OCI-LY1 (cell line): Measurements from ENCODE around the gene SHROOM3.

Experiments
- H2AFZ ChIP-seq: fragments of 200-600 bp; sonication (generic), shearing (Covaris generic); 2 replicates; pipeline ENCODE4 v1.6.0; 2014; ENCODE audit warnings: antibody characterized with exemption, mild to moderate bottlenecking, low read length
- H3F3A ChIP-seq: fragments of 200-600 bp; sonication (generic), shearing (Covaris generic); 2 replicates; pipeline ENCODE4 v1.6.0; 2014; ENCODE audit warnings: mild to moderate bottlenecking, antibody characterized with exemption, low read length, moderate library complexity; ENCODE audit not compliant: insufficient read depth
- H3K27ac ChIP-seq: fragments of 200-600 bp; sonication (generic); 2 replicates; pipeline ENCODE4 v1.5.1; 2014; ENCODE audit warnings: low read length, mixed run types, mild to moderate bottlenecking, low read depth; ENCODE audit not compliant: poor library complexity, severe bottlenecking
- H3K27me3 ChIP-seq: fragments of 200-600 bp; sonication (generic); 2 replicates; pipeline ENCODE4 v1.6.0; 2014; ENCODE audit warnings: antibody characterized with exemption, mild to moderate bottlenecking, low read length, moderate library complexity; ENCODE audit not compliant: insufficient read depth
- H3K36me3 ChIP-seq: fragments of 200-600 bp; sonication (generic); 2 replicates; pipeline ENCODE4 v1.6.1; 2014; ENCODE audit warnings: mild to moderate bottlenecking, antibody characterized with exemption, low read length, moderate library complexity, mixed read lengths; ENCODE audit not compliant: insufficient read depth
- H3K4me1 ChIP-seq: fragments of 200-600 bp; sonication (generic); 2 replicates; pipeline ENCODE4 v1.5.1; 2014; ENCODE audit warnings: mild to moderate bottlenecking, low read length, moderate library complexity; ENCODE audit not compliant: insufficient read depth, severe bottlenecking
- H3K4me2 ChIP-seq: fragments of 200-600 bp; sonication (generic), shearing (Covaris generic); 2 replicates; pipeline ENCODE4 v1.6.1; 2014; ENCODE audit warnings: low read length
- H3K4me3 ChIP-seq: fragments of 200-600 bp; sonication (generic); 2 replicates; pipeline ENCODE4 v1.5.1; 2014; ENCODE audit warnings: low read length, low read depth, mild to moderate bottlenecking, mixed read lengths; ENCODE audit not compliant: poor library complexity, severe bottlenecking
- H3K79me2 ChIP-seq: fragments of 200-600 bp; shearing (Covaris generic); 2 replicates; pipeline ENCODE4 v1.6.1; 2016; ENCODE audit warnings: mixed run types, low read length, mixed read lengths; ENCODE audit not compliant: insufficient read depth
- H3K9ac ChIP-seq: fragments of 200-600 bp; sonication (generic), shearing (Covaris generic); 2 replicates; pipeline ENCODE4 v1.6.1; 2014; ENCODE audit warnings: mild to moderate bottlenecking, low read length, mixed read lengths
- H3K9me2 ChIP-seq: fragments of 200-600 bp; sonication (generic), shearing (Covaris generic); 2 replicates; pipeline ENCODE4 v1.6.1; 2014; ENCODE audit warnings: low read depth, mild to moderate bottlenecking, low read length, mixed read lengths
- H3K9me3 ChIP-seq: fragments of 200-600 bp; shearing (Covaris generic); 2 replicates; pipeline ENCODE4 v1.6.1; 2014; ENCODE audit warnings: low read length, mixed read lengths
- H4K20me1 ChIP-seq: fragments of 200-600 bp; sonication (generic), shearing (Covaris generic); 2 replicates; pipeline ENCODE4 v1.6.0; 2016; ENCODE audit warnings: mild to moderate bottlenecking, low read length; ENCODE audit not compliant: insufficient read depth
- CTCF ChIP-seq: fragments of 200-600 bp; sonication (generic), shearing (Covaris generic); IDR thresholded peaks from 2 replicates; pipeline ENCODE4 v1.5.1; 2017; ENCODE audit warnings: mild to moderate bottlenecking, antibody characterized with exemption, low read length, moderate library complexity, mixed read lengths
- EZH2 ChIP-seq: fragments of 200-600 bp; sonication (generic), shearing (Covaris generic); IDR thresholded peaks from 2 replicates; pipeline ENCODE4 v1.8.0; 2017; ENCODE audit warnings: borderline replicate concordance, mixed run types, mild to moderate bottlenecking, antibody characterized with exemption, low read length, moderate library complexity, mixed read lengths

Gene SHROOM3

GRCh38 chr4:76698141-76698540, 263.1 kb downstream of the SHROOM3 start:
- H3K27ac ChIP-seq: no peak overlapping the region
- H3K4me1 ChIP-seq: no peaks in the 10 kb centered on the region
- no peak overlapping the region for H3K4me3 ChIP-seq
- no peak for TF ChIP-seq EZH2
- no peak for TF ChIP-seq CTCF
- H3F3A ChIP-seq: no peaks in the 10 kb centered on the region
- no peaks in the 10 kb centered on the region for H3K36me3 ChIP-seq
- H3K4me2 ChIP-seq: no peak overlapping the region
- no peak overlapping the region for H2AFZ ChIP-seq
- no peak overlapping the region for H3K9ac ChIP-seq
- no peaks in the 10 kb centered on the region for H3K9me2 ChIP-seq
- H3K79me2 ChIP-seq: no peaks in the 10 kb centered on the region
- H4K20me1 ChIP-seq: no peaks in the 10 kb centered on the region
- H3K27me3 ChIP-seq: no peaks in the 10 kb centered on the region
- no peaks in the 10 kb centered on the region for H3K9me3 ChIP-seq

GRCh38 chr4:76699751-76700310, 264.8 kb downstream of the SHROOM3 start:
- Histone ChIP-seq H4K20me1 (no peaks in the 10 kb centered on the region), H3K4me3 (no peak overlapping the region), H3K27ac (no peak overlapping the region), H3K9me2 (no peaks in the 10 kb centered on the region), H3K4me2 (no peak overlapping the region), H3K79me2 (no peaks in the 10 kb centered on the region), H3K9ac (no peak overlapping the region), H3K4me1 (no peaks in the 10 kb centered on the region), H3F3A (no peaks in the 10 kb centered on the region), H3K36me3 (no peaks in the 10 kb centered on the region), H3K9me3 (no peaks in the 10 kb centered on the region), H3K27me3 (no peaks in the 10 kb centered on the region), H2AFZ (no peak overlapping the region)
- TF ChIP-seq CTCF: no peak
- TF ChIP-seq EZH2: no peak

GRCh38 chr4:76702440-76703122, 267.6 kb downstream of the SHROOM3 start:
- Histone ChIP-seq H3K27me3 (no peaks in the 10 kb centered on the region), H3K4me2 (no peak overlapping the region), H3K9me2 (no peaks in the 10 kb centered on the region), H3K4me1 (no peaks in the 10 kb centered on the region), H2AFZ (no peak overlapping the region), H3K9ac (no peak overlapping the region), H3K79me2 (no peaks in the 10 kb centered on the region), H3K4me3 (no peak overlapping the region), H3K9me3 (no peaks in the 10 kb centered on the region), H3K36me3 (no peaks in the 10 kb centered on the region), H3F3A (no peaks in the 10 kb centered on the region), H4K20me1 (no peaks in the 10 kb centered on the region), H3K27ac (no peak overlapping the region)
- TF ChIP-seq EZH2 (no peak), CTCF (no peak)
